HCT116 (cell line): Measurements from ENCODE around the gene PNPLA5. TPM values are rescaled to one million over a fixed set of nuclear protein-coding genes. Genes with fewer than 3 reads are reported as not detected.

Source experiments
- ATAC-seq: fragments of 200-7000 bp; cut with Tn5 transposase; 2 replicates; pipeline ENCODE4 v1.9.1; 2020; ENCODE audit warnings: mild to moderate bottlenecking, moderate library complexity
- BruUV-seq: library from RNA; stranded (reverse); fragments of 400-500 nt; replicated peaks from 2 replicates; lab custom pipeline; 2021; lab: Mats Ljungman, UMichigan
- CTCF ChIA-PET: fragments of 300-600 bp; sonication (Branson Sonifier 250); formaldehyde crosslinking; loops from one replicate; lab custom pipeline; 2021; ENCODE audit warnings: antibody characterized with exemption; lab: Charles Lee
- POLR2A ChIA-PET: fragments of 300-600, 350-600 bp; sonication (Branson Sonifier 250); formaldehyde crosslinking; loops from one replicate; lab custom pipeline; 2021; ENCODE audit warnings: antibody characterized with exemption; lab: Charles Lee
- RAD21 ChIA-PET, 2 experiments: fragments of 300-600 bp; sonication (Branson Sonifier 250); formaldehyde crosslinking; loops; one replicate each; lab custom pipeline; 2023; ENCODE audit warnings: low total read pairs in 2 of 2; ENCODE audit not compliant: uncharacterized antibody in 2 of 2, unreplicated experiment in 2 of 2, low non-redundant PET in 1 of 2; lab: Charles Lee
- DNase-seq: peaks from one replicate; pipeline ENCODE4 v3.0.0-alpha.2; 2010; ENCODE audit warnings: low read depth, low spot score
- H2AFZ ChIP-seq: fragments of 200-600 bp; shearing (Covaris generic), sonication (generic); 2 replicates; pipeline ENCODE4 v1.6.1; 2017; ENCODE audit warnings: low read depth, mixed run types, mixed read lengths, antibody characterized with exemption, low read length; ENCODE audit not compliant: poor library complexity, severe bottlenecking
- H3K27ac ChIP-seq: 2 replicates; pipeline ENCODE4 v1.5.1; 2012; ENCODE audit warnings: low read depth, low read length
- H3K27me3 ChIP-seq: fragments of 200-600 bp; sonication (generic); 2 replicates; pipeline ENCODE4 v1.6.1; 2016; ENCODE audit warnings: mixed run types, low read length, mixed read lengths; ENCODE audit not compliant: insufficient read depth
- H3K36me3 ChIP-seq, 2 experiments: fragments of 200-500 bp in 1 of 2; fragments of 200-600 bp in 1 of 2; sonication (Bioruptor generic) in 1 of 2; sonication (generic) in 1 of 2; 2 replicates each; pipeline versions ENCODE4 v1.5.1 to v1.6.1; 2014 to 2016; ENCODE audit warnings: low read length in 2 of 2, inconsistent platforms in 1 of 2, mixed read lengths in 1 of 2, mixed run types in 1 of 2; ENCODE audit not compliant: insufficient read depth in 2 of 2, control insufficient read depth in 1 of 2
- H3K4me1 ChIP-seq, 2 experiments: fragments of 200-600 bp in 1 of 2; sonication (generic) in 1 of 2; 2 replicates each; pipeline versions ENCODE4 v1.5.1 to v1.6.1; 2012 to 2017; ENCODE audit warnings: low read length in 2 of 2, inconsistent platforms in 1 of 2, mild to moderate bottlenecking in 1 of 2, mixed read lengths in 1 of 2, mixed run types in 1 of 2, moderate library complexity in 1 of 2; ENCODE audit not compliant: insufficient read depth in 2 of 2, control insufficient read depth in 1 of 2
- H3K4me2 ChIP-seq: fragments of 200-600 bp; sonication (generic); 2 replicates; pipeline ENCODE4 v1.6.1; 2017; ENCODE audit warnings: mixed run types, low read length, mixed read lengths
- H3K4me3 ChIP-seq, 2 experiments: fragments of 200-600 bp in 1 of 2; sonication (generic) in 1 of 2; replicated peaks in 1 of 2; 2 replicates each; pipeline ENCODE4 v1.5.1; 2011 to 2016; ENCODE audit warnings: low read length in 2 of 2, control low read depth in 1 of 2, low read depth in 1 of 2, mild to moderate bottlenecking in 1 of 2, mixed read lengths in 1 of 2, mixed run types in 1 of 2
- H3K79me2 ChIP-seq: fragments of 200-600 bp; sonication (generic); 2 replicates; pipeline ENCODE4 v1.6.1; 2017; ENCODE audit warnings: mild to moderate bottlenecking, mixed run types, low read length, moderate library complexity, mixed read lengths; ENCODE audit not compliant: insufficient read depth
- H3K9ac ChIP-seq: fragments of 200-600 bp; sonication (generic); 2 replicates; pipeline ENCODE4 v1.6.1; 2016; ENCODE audit warnings: low read length, mixed read lengths
- H3K9me2 ChIP-seq: fragments of 200-600 bp; sonication (generic), shearing (Covaris generic); 2 replicates; pipeline ENCODE4 v1.6.1; 2017; ENCODE audit warnings: mixed run types, mild to moderate bottlenecking, moderate library complexity; ENCODE audit not compliant: insufficient read depth
- H3K9me3 ChIP-seq, 2 experiments: fragments of 200-500 bp in 1 of 2; fragments of 200-600 bp in 1 of 2; sonication (Bioruptor generic) in 1 of 2; sonication (generic) in 1 of 2; 2 replicates each; pipeline ENCODE4 v1.6.1; 2014 to 2017; ENCODE audit warnings: low read length in 2 of 2, mixed read lengths in 2 of 2, inconsistent platforms in 1 of 2, low read depth in 1 of 2, mild to moderate bottlenecking in 1 of 2, mixed run types in 1 of 2, moderate library complexity in 1 of 2; ENCODE audit not compliant: control insufficient read depth in 1 of 2, insufficient read depth in 1 of 2
- H4K20me1 ChIP-seq: fragments of 200-600 bp; sonication (generic), shearing (Covaris generic); 2 replicates; pipeline ENCODE4 v1.6.1; 2017; ENCODE audit warnings: mixed run types, mild to moderate bottlenecking, moderate library complexity; ENCODE audit not compliant: insufficient read depth
- ATF3 ChIP-seq: IDR thresholded peaks from 2 replicates; pipeline ENCODE4 v1.6.1; 2012
- CBX3 ChIP-seq: IDR thresholded peaks from 2 replicates; pipeline ENCODE4 v1.6.1; 2012; ENCODE audit warnings: low read depth
- CTCF ChIP-seq, 3 experiments: fragments of 200-600 bp in 1 of 3; sonication (generic) in 1 of 3; IDR thresholded peaks in 2 of 3; conservative IDR thresholded peaks in 1 of 3; 2 replicates each; pipeline ENCODE4 v1.5.1; 2012 to 2017; ENCODE audit warnings: low read depth in 2 of 3, low read length in 2 of 3, antibody characterized with exemption in 1 of 3, borderline replicate concordance in 1 of 3, control low read depth in 1 of 3, mild to moderate bottlenecking in 1 of 3, mixed read lengths in 1 of 3, mixed run types in 1 of 3, moderate library complexity in 1 of 3; ENCODE audit not compliant: insufficient read depth in 1 of 3
- ELF1 ChIP-seq: IDR thresholded peaks from 2 replicates; pipeline ENCODE4 v1.6.1; 2012; ENCODE audit warnings: low read depth, borderline replicate concordance
- EZH2 ChIP-seq: fragments of 200-600 bp; sonication (generic); IDR thresholded peaks from 2 replicates; pipeline ENCODE4 v1.6.1; 2017; ENCODE audit warnings: antibody characterized with exemption, mixed run types
- FOSL1 ChIP-seq: IDR thresholded peaks from 2 replicates; pipeline ENCODE4 v1.6.1; 2012; ENCODE audit warnings: low read depth
- JUND ChIP-seq: IDR thresholded peaks from 2 replicates; pipeline ENCODE4 v1.6.1; 2012
- MAX ChIP-seq: IDR thresholded peaks from 2 replicates; pipeline ENCODE4 v1.6.1; 2012
- POLR2A ChIP-seq: IDR thresholded peaks from 2 replicates; pipeline ENCODE4 v1.7.0; 2011; ENCODE audit warnings: borderline replicate concordance; ENCODE audit not compliant: insufficient read depth, insufficient read length; ENCODE audit errors: extremely low read depth
- POLR2AphosphoS5 ChIP-seq: IDR thresholded peaks from 2 replicates; pipeline ENCODE4 v1.6.1; 2011; ENCODE audit warnings: mild to moderate bottlenecking, low read depth, low read length, moderate library complexity
- REST ChIP-seq: IDR thresholded peaks from 2 replicates; pipeline ENCODE4 v1.6.1; 2012; ENCODE audit warnings: low read depth
- SIN3A ChIP-seq: IDR thresholded peaks from 2 replicates; pipeline ENCODE4 v1.6.1; 2012; ENCODE audit warnings: low read depth
- SP1 ChIP-seq: IDR thresholded peaks from 2 replicates; pipeline ENCODE4 v1.6.1; 2012; ENCODE audit warnings: low read depth
- SRF ChIP-seq: IDR thresholded peaks from 2 replicates; pipeline ENCODE4 v1.6.1; 2012; ENCODE audit warnings: low read depth
- TCF7L2 ChIP-seq: IDR thresholded peaks from 2 replicates; pipeline ENCODE4 v1.7.0; 2011; ENCODE audit warnings: borderline replicate concordance, inconsistent platforms; ENCODE audit not compliant: insufficient read depth, insufficient read length; ENCODE audit errors: extremely low read depth
- YY1 ChIP-seq: IDR thresholded peaks from 2 replicates; pipeline ENCODE4 v1.6.1; 2011; ENCODE audit warnings: low read length, low read depth, moderate library complexity, mild to moderate bottlenecking; ENCODE audit not compliant: insufficient replicate concordance; ENCODE audit errors: extremely low read depth
- ZBTB33 ChIP-seq: IDR thresholded peaks from 2 replicates; pipeline ENCODE4 v1.6.1; 2011; ENCODE audit warnings: mild to moderate bottlenecking, low read length, moderate library complexity; ENCODE audit not compliant: insufficient replicate concordance; ENCODE audit errors: extremely low read depth
- ZFX ChIP-seq: fragments of 450-650 bp; IDR thresholded peaks from 2 replicates; pipeline ENCODE4 v1.6.1; 2017
- ZNF274 ChIP-seq: fragments of 200-500 bp; sonication (Bioruptor generic); IDR thresholded peaks from 2 replicates; pipeline ENCODE4 v1.6.1; 2014; ENCODE audit warnings: mild to moderate bottlenecking, low read depth, low read length, inconsistent platforms
- intact Hi-C: fragments of 100-400 bp; cut with micrococcal nuclease; formaldehyde crosslinking; loops from 2 replicates; pipeline ENCODE4 v1.10.0; 2022
- total RNA-seq: library from RNA; stranded (reverse); gene quantifications from one replicate; pipeline ENCODE4 v1.2.1, GENCODE V29; 2021; ENCODE audit not compliant: unreplicated experiment

The PNPLA5 gene
- total RNA-seq, 1 experiment from 2014 or later: 2.9 TPM

GRCh38 chr22:43893266-43893665 lies 1.5 kb upstream of the PNPLA5 start:
- POLR2A ChIA-PET: no interaction called here
- H3K9me2 ChIP-seq: no peaks in the 10 kb centered on the region
- TF ChIP-seq CTCF (IDR thresholded peaks at IDR 0.05 in 2 of 3, conservative IDR thresholded peaks at IDR 0.05 in 1 of 3; ENCODE audit: borderline replicate concordance in 1 of 3, insufficient read depth in 1 of 3, low read depth in 2 of 3, low read length in 2 of 3): no peak
- TF ChIP-seq CBX3: no peak
- no peak for TF ChIP-seq ZBTB33
- TF ChIP-seq SIN3A: no peak
- no peak for TF ChIP-seq ZNF274
- no peak for TF ChIP-seq SP1
- no peak for TF ChIP-seq SRF
- TF ChIP-seq JUND: no peak
- TF ChIP-seq YY1: no peak
- no peak for TF ChIP-seq REST
- TF ChIP-seq ELF1: no peak
- no peak for TF ChIP-seq EZH2
- no peak for TF ChIP-seq ZFX
- no peak for TF ChIP-seq FOSL1
- TF ChIP-seq ATF3: no peak
- no peak for TF ChIP-seq MAX
- TF ChIP-seq TCF7L2: no peak
- no peak for TF ChIP-seq POLR2A
- TF ChIP-seq POLR2AphosphoS5: no peak
- peaks cover 2 to 21% of the 10 kb centered on the region in 2 experiments; a peak in 3 of 4 replicates for H3K4me1 ChIP-seq
- no peak for DNase-seq
- CTCF ChIA-PET: interaction anchor here (2.8 kb wide), 1 partner anchor 10 kb away, joined by 21 read pairs; no protein-coding TSS in a partner anchor
- no peaks in the 10 kb centered on the region for H3K79me2 ChIP-seq
- H3K4me2 ChIP-seq: no peak overlapping the region
- BruUV-seq: no TSS peak
- H3K4me3 ChIP-seq: no peak overlapping the region
- no peak overlapping the region for H3K9ac ChIP-seq
- H3K36me3 ChIP-seq: no peaks in the 10 kb centered on the region
- no peaks in the 10 kb centered on the region for H4K20me1 ChIP-seq
- no peak overlapping the region for H2AFZ ChIP-seq
- H3K9me3 ChIP-seq: no peaks in the 10 kb centered on the region
- no peaks in the 10 kb centered on the region for H3K27me3 ChIP-seq
- H3K27ac ChIP-seq: no peak overlapping the region
- RAD21 ChIA-PET: no interaction called here
- intact Hi-C loops: no loop called here
- no peak for ATAC-seq
